ENCODE measurements around the gene HOXB3.

The HOXB3 gene

GRCh38 chr17:48626245-48627117, 36.4 kb upstream of the HOXB3 start, which contains the start of gene HOXB9 (continued):
- TF ChIP-seq ZNF239 (tag by site-specific recombination; IDR thresholded peaks at IDR 0.05): no peak
- no peak for TF ChIP-seq ZNF138 (tag by site-specific recombination; IDR thresholded peaks at IDR 0.05; ENCODE audit: borderline replicate concordance)
- no peak; the same call in 1 of the 2 replicates for TF ChIP-seq KLF9 (tag by site-specific recombination; IDR thresholded peaks at IDR 0.05; ENCODE audit: low read depth)
- peak; percentile 97 for TF ChIP-seq ZSCAN30 (tag by site-specific recombination; IDR thresholded peaks at IDR 0.05)
- TF ChIP-seq ZNF146 (tag by site-specific recombination; IDR thresholded peaks at IDR 0.05): no peak
- TF ChIP-seq ZNF555 (tag by site-specific recombination; conservative IDR thresholded peaks at IDR 0.05): no peak
- no peak for TF ChIP-seq ZNF133 (tag by site-specific recombination; IDR thresholded peaks at IDR 0.05)
- TF ChIP-seq EGR2 (tag by site-specific recombination; IDR thresholded peaks at IDR 0.05; ENCODE audit: low read depth): peak; percentile 92
- TF ChIP-seq TRIM28 (IDR thresholded peaks at IDR 0.05; ENCODE audit: borderline replicate concordance, low read length): no peak
- TF ChIP-seq PRDM6 (tag by site-specific recombination; IDR thresholded peaks at IDR 0.05): peak; percentile 63
- no peak for TF ChIP-seq ZNF626 (tag by site-specific recombination; IDR thresholded peaks at IDR 0.05)
- TF ChIP-seq SETDB1 (IDR thresholded peaks at IDR 0.05; ENCODE audit: insufficient read length, low read length): no peak
- no peak for TF ChIP-seq ZNF521 (tag by site-specific recombination; IDR thresholded peaks at IDR 0.05)
- TF ChIP-seq ZNF600 (tag by site-specific recombination; IDR thresholded peaks at IDR 0.05): peak; percentile 98
- TF ChIP-seq ZNF792 (tag by site-specific recombination; IDR thresholded peaks at IDR 0.05): no peak
- TF ChIP-seq ZNF155 (tag by site-specific recombination; IDR thresholded peaks at IDR 0.05): no peak
- no peak for TF ChIP-seq ZNF529 (tag by site-specific recombination; IDR thresholded peaks at IDR 0.05; ENCODE audit: insufficient replicate concordance)
- TF ChIP-seq HOXC10 (CRISPR knock-in tag; IDR thresholded peaks at IDR 0.05): peak; percentile 89; the same call in 1 of the 2 replicates
- TF ChIP-seq SP2 (tag by site-specific recombination; IDR thresholded peaks at IDR 0.05): peak; percentile 91
- peak; percentile 93 for TF ChIP-seq OSR2 (tag by site-specific recombination; IDR thresholded peaks at IDR 0.05)
- TF ChIP-seq ZNF335 (tag by site-specific recombination; conservative IDR thresholded peaks at IDR 0.05): peak; percentile 69
- no peak for TF ChIP-seq ZNF112 (tag by site-specific recombination; IDR thresholded peaks at IDR 0.05)
- TF ChIP-seq AEBP2 (tag by site-specific recombination; IDR thresholded peaks at IDR 0.05; ENCODE audit: borderline replicate concordance): no peak
- TF ChIP-seq ZNF10 (tag by site-specific recombination; IDR thresholded peaks at IDR 0.05): peak; percentile 33; the same call in 1 of the 2 replicates
- no peak for TF ChIP-seq BCL6B (tag by site-specific recombination; IDR thresholded peaks at IDR 0.05)
- TF ChIP-seq YY1 (tag by site-specific recombination; IDR thresholded peaks at IDR 0.05): no peak; the same call in 1 of the 2 replicates
- no peak for TF ChIP-seq ZNF350 (tag by site-specific recombination; IDR thresholded peaks at IDR 0.05)
- no peak for TF ChIP-seq ZNF148 (tag by site-specific recombination; IDR thresholded peaks at IDR 0.05; ENCODE audit: borderline replicate concordance)
- TF ChIP-seq ZNF24 (tag by site-specific recombination; IDR thresholded peaks at IDR 0.05): peak; percentile 91; the same call in 1 of the 2 replicates
- peak; percentile 75; the same call in 1 of the 2 replicates for TF ChIP-seq ZNF558 (tag by site-specific recombination; IDR thresholded peaks at IDR 0.05)
- TF ChIP-seq TCF7L2 (IDR thresholded peaks at IDR 0.05; ENCODE audit: borderline replicate concordance, low read depth, low read length): no peak
- TF ChIP-seq ZNF140 (tag by site-specific recombination; IDR thresholded peaks at IDR 0.05): no peak
- no peak for TF ChIP-seq ZNF202 (tag by site-specific recombination; IDR thresholded peaks at IDR 0.05; ENCODE audit: borderline replicate concordance)
- no peak for TF ChIP-seq ZNF747 (tag by site-specific recombination; IDR thresholded peaks at IDR 0.05)
- TF ChIP-seq ZNF777 (tag by site-specific recombination; IDR thresholded peaks at IDR 0.05; ENCODE audit: borderline replicate concordance): no peak

Data from HEK293 (cell line).